Measurements from ENCODE around the gene PANK4.
"Not testable (repeated sequence)": the region's sequence is repeated elsewhere in the genome, so short reads cannot be mapped to it uniquely, and the experiment has no call there.

- not testable (repeated sequence) for TF ChIP-seq CTCF (optimal IDR thresholded peaks at IDR 0.05 in 1 of 3, IDR thresholded peaks at IDR 0.05 in 1 of 3, conservative IDR thresholded peaks at IDR 0.05 in 1 of 3; ENCODE audit: extremely low read depth in 1 of 3, insufficient read depth in 2 of 3, low read length in 3 of 3); EZH2 (IDR thresholded peaks at IDR 0.05; ENCODE audit: low read length)
These were observed 26.7 kb upstream of the PANK4 start for GRCh38 chr1:2553076-2553475.

Data from keratinocyte (primary cell).